Measurements from ENCODE around the gene UBE2I.
"Not testable (repeated sequence)": the region's sequence is repeated elsewhere in the genome, so short reads cannot be mapped to it uniquely, and the experiment has no call there.

The UBE2I gene

GRCh38 chr16:1277617-1278282, 31.7 kb upstream of the UBE2I start:
- DNase-seq = no peak

- DNase-seq = no peak
Measured at GRCh38 chr16:1278477-1278876, 31.0 kb upstream of the UBE2I start.

GRCh38 chr16:1279081-1279944, 30.1 kb upstream of the UBE2I start:
- no peak for DNase-seq

GRCh38 chr16:1279945-1280589, 29.4 kb upstream of the UBE2I start:
- no peak for DNase-seq

GRCh38 chr16:1280783-1281182, 28.7 kb upstream of the UBE2I start:
- no peak for DNase-seq

GRCh38 chr16:1281517-1281916, 27.9 kb upstream of the UBE2I start:
- DNase-seq = no peak

GRCh38 chr16:1282324-1282973, 27.0 kb upstream of the UBE2I start:
- no peak for DNase-seq

GRCh38 chr16:1283296-1283695, 26.1 kb upstream of the UBE2I start:
- DNase-seq = no peak

GRCh38 chr16:1283996-1284616, 25.3 kb upstream of the UBE2I start:
- no peak for DNase-seq

GRCh38 chr16:1285669-1286512, 23.5 kb upstream of the UBE2I start:
- DNase-seq = no peak

- DNase-seq = no peak
Measured at GRCh38 chr16:1286513-1287094, 22.8 kb upstream of the UBE2I start.

- DNase-seq = no peak
Measured at GRCh38 chr16:1287982-1288670, 21.3 kb upstream of the UBE2I start.

GRCh38 chr16:1288813-1289476, 20.5 kb upstream of the UBE2I start:
- no peak for DNase-seq

- no peak for DNase-seq
Measured at GRCh38 chr16:1289477-1289866, 20.0 kb upstream of the UBE2I start.

GRCh38 chr16:1290063-1290501, 19.4 kb upstream of the UBE2I start:
- DNase-seq = no peak

- DNase-seq = no peak
Measured at GRCh38 chr16:1290860-1291575, 18.4 kb upstream of the UBE2I start.

- no peak for DNase-seq
Measured at GRCh38 chr16:1291576-1291974, 17.9 kb upstream of the UBE2I start.

- not testable (repeated sequence) for DNase-seq
Measured at GRCh38 chr16:1292208-1292607, 17.2 kb upstream of the UBE2I start.

- DNase-seq = not testable (repeated sequence)
Measured at GRCh38 chr16:1292808-1293207, 16.6 kb upstream of the UBE2I start.
